OCI-M2 (cell line): ENCODE results near the gene HDHD5.
A peak's percentile ranks its signal among the peaks of the same experiment; 100 is the strongest.

Source experiments
- DNase-seq: peaks from one replicate; lab custom pipeline; 2025; ENCODE audit not compliant: unreplicated experiment; lab: John Stamatoyannopoulos, UW

Gene HDHD5

DNA sequence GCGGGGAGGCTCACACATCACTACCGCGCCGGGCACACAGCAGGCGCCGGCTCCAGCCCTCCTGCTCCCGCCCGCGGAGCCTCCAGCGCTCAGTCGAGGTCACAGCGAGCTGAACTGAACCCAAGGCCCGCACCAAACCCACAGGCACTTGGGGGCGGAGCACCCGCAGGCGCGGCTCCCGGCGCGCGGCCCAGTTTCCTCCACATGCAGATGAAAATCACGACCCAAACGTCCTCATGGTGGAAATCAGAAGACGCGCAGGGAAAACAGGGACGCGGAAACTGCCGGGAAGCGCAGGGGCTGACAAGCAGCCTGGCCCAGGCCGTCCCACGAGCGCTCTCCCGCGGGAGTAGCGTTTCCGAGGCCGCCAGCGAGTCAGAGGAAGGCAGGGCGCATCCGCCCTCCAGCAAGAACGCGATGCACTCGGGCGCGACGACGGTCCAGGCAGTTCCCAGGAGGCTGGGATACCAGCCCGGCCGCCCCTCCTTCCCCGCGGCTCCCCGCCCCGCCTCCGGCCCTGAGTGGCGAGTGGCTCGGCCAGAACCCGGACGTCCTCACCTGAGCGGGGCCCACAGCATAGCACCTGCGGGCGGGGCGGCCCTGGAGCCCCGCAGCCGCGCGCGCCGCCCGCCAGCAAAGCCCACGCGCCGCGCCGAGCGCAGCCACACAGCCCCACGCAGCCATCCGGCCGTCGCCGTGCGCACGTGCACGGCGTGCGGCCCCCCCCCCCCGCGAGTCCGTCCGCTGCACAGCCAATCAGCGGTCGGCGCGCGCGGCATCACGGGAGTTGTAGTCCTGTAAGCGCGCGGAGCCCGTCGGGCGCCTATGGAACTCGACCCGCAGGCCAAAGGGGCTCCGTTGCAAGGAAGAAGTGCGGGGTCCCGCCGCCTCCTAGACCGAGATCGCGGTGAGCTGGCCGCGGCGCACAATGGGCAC lies at the start of gene HDHD5:
Gene HDHD5 (minus strand): TSS at position 710 of the 936 bp plus-strand sequence. CDS start 26 bp downstream, at position 684.
- DNase-seq = no peak

DNA sequence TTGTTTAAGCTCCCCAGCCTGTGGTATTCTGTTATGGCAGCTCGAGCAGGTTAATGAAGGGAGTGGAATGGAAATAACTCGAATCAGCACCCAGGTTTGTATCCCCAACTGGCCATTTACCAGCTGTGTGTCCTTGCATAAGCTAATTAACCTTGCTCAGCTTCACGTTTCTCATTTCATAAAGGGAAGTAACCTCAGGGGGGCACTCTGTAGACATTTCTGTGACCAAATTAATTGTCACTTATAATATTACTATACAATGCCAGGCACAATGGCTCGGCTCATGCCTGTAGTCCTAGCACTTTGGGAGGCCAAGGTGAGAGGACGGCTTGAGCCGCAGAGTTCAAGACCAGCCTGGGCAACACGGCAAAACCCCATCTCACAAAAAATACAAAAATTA lies 46.4 kb upstream of the HDHD5 start:
- no peak for DNase-seq

- DNase-seq = no peak
Measured at GRCh38 chr22:17201285-17201945, 42.3 kb upstream of the HDHD5 start.

- no peak for DNase-seq
Measured at GRCh38 chr22:17199003-17199731, 40.1 kb upstream of the HDHD5 start.

DNA sequence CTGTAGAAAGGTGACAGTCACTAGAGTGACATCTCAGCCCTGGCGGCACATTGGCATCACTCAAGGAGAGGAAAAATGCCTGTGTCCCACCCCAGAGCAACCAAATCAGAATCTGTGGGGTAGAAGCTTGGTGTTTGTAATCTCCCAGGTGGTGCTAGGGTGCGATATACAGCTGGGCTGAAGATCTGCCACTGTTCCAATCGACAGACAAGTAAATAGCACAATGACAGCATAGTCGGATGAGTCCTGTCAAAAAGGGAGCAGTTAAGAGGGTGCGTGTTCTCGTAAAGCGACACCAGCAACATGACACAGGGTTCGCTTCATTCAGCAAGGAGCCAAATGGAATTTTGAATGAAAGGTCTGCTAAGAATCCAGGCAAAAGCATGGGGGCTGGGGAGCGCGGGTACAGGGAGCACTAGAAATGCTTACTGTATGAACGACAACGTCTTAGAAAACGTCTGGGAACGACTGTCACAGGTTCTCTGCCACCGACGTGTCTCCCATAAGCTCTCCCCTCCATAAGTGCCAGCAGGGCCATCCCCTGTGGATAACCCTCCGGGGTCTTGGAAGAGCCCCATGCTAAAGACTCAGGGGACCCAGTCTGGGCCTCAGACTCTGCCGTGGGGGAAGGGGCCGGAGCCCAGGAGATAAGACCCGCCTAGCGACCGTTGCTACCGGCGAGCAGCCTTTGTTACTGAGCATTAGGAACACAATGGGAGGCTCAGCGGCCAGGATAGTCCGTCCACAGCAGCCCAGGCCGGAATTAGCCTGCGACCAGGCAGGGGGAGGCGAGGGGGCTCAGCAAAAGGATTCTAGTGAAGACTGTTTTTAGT lies 39.3 kb upstream of the HDHD5 start:
- DNase-seq = no peak

DNA sequence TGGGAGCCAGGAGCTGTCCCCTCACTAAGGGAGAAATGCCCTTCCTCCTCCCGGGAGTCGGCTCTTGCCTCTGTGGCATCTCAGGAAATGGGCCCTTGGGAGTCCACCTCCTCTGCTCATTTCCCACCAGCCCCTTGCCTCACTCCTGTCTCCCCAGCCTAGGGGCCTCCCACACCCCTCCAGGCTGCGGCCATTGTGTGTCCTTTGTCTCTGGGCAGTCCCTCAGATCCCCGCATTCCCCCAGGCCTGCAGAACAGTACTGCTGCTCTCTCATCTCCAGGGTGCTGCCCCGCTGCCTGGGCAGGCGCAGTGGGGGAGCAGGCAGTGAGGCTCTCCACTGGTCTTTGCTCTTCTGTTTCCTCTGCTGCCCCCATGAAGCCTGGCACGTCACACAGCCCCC lies 35.1 kb upstream of the HDHD5 start:
- no peak for DNase-seq

GRCh38 chr22:17192186-17192585 lies 33.1 kb upstream of the HDHD5 start:
- no peak for DNase-seq

DNA sequence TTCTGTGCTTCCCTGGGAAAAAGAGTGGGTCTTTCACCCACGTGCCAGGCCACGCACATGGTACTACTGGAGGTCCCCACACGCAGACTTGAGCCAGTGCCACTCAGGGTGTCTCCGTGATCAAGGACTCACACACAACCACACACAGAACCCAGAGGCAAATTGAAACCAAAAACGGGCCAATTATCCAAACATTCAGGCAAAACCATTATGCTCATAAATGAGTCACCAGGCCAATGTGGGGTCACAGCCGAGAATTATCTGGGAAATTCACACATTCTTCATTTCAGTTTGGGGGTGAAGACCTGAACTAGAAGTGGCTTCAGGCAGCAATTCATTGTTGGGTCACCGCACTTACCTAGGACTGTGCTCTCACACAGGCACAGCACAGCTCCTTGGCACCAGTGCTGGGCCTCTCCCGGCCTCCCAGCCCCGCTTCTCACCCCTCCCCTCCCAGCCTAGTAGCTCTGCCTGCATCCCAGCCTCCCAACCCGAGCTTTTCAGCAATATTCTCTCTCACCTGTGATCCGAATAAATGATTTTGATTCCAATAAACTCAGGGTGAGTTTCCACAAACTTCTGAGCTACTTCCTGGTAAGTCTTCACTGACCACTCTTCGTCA lies 32.2 kb upstream of the HDHD5 start:
- DNase-seq = no peak

DNA sequence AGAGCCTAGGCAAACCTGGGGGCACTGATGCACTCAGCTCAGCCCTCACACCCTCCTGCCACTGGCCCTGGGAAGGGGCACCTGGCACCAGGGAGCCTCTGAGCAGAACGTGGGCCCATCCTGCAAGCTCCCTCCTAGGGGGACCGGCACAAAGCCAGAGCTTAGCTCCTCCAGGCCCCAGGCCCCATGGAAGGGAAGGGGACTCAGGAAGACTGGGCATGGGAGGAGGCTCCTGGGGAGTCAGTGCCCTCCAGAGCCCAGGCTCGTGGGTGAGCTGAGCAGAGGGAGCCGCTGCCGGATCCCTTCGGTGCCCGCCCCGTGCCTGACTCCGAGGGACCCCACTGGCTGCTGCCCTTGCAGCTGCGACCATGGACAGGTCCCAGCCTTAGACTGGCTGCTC lies 31.6 kb upstream of the HDHD5 start:
- no peak for DNase-seq

GRCh38 chr22:17176715-17177114 lies 17.6 kb upstream of the HDHD5 start:
- no peak for DNase-seq

DNA sequence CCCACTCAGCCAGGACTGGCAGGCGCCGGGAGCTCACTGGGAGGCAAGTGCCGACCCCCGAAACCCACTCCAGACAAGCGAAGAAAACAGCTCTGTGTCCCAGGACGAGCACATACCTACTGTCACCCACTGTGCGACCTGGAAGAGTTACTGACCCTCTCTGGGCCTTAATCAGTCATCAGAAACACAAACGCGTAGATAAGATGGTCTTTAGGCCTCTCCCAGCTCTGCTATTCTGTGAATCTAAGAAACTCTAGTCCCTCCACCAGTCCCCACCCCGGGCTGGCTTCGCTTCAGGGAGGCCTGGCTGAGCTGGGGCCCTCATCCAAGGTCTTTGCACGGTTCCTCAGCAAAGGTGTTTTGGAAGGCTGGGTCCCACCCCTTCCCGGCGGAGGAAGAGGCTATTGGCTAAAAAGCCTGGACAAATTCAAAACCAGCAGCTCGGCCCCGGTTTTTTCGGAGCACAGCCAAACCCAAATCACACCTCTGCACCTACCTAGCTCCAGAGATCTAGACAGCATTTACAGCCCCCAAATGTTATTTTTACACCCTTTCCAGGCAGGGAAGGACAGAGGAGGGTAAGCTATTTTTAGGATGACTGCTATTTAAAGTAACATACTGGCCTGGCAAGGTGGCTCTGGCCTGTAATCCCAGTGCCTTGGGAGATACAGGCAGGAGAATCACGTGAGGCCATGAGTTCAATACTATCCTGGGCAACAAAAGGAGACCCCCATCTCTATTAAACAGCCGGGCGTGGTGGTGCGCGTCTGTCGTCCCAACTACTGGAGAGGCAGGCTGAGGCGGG lies 13.2 kb upstream of the HDHD5 start:
- no peak for DNase-seq

DNA sequence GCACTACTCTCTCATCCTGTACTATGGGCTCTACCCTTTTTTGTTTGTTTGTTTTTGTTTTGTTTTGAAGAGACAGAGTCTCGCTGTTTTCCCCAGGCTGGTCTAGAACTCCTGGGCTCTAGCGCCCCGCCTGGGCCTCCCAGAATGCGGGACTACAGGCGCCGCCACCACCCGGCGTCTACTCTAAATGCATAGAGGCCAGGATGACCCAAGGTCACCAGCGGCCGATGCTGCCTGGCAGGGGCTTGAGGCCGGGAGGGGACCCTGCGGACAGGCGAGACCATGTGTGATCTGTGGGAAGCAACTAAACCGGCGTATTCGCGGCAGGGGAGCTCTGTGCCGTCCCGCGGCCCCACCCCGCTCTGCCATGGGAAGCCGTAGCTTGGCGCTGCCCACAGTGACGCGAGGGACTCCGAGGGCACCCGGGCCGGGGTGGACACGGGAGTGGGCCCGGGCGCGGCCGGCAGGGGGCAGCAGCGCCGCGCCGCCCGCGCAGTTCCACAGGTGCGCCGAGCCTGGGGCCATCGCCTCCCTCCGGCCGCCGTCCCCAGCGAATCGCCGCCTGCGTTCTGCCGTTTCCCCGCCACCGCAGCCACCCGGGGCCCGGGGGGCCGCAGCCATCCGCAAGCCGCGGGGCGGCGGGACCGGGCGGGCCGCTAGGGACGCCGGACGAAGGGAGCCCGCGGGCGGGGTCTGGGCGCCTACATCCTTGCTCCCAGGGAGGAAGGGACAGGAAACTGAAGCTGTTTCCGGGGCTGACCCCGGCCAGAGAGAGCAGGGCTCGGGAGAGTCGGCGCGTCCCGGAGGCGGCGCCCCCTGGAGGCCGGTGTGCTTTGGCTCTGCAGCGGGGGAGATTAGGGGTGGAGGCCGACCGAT lies 12.3 kb upstream of the HDHD5 start:
- DNase-seq = peak; percentile 26

GRCh38 chr22:17167486-17167885 lies 8.4 kb upstream of the HDHD5 start:
- DNase-seq = no peak

GRCh38 chr22:17164392-17165024 lies 5.4 kb upstream of the HDHD5 start:
- DNase-seq = no peak

DNA sequence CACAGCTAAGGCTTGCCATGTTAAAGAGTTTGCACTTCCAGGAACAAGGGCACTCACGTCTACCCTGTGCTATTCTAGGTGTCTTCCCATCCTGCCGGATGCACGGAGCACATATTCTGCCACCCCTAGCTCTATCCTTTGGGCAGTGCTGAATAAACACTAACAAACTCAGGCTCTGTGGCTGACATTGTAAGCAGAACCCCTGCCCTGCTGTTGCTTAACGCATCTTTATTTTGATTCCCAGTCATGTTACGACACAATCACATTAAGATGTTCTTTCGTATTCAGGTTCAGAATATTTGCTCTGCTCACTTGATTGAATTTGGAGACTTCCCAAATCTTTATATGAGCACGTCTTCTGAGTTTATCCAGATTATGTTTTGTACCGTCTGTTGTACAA lies 3.7 kb upstream of the HDHD5 start:
- DNase-seq = no peak

DNA sequence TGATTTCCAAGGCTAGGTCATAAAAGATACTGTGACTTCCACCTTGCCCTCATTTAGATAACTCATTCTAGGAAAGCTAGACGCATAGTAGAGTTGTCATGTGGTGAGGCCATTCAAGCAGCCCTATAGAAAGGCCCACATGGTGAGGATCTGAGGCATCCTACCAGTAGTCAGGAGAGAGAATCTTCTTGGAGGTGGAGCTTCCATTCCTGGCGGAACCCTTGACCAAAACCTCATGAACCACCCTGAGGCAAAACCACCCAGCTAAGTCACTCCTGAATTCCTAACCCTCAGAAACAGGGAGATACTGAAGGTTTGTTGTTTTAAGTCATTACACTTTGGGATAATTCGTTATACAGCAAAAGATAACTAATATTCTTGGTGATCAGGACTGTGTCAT lies 2.9 kb upstream of the HDHD5 start:
- DNase-seq = no peak

GRCh38 chr22:17159504-17159951 lies 451 bp upstream of the HDHD5 start:
- no peak for DNase-seq

GRCh38 chr22:17158176-17158567 lies 905 bp downstream of the HDHD5 start:
- no peak for DNase-seq
